Measurements from ENCODE around the gene KRTAP20-1.

The KRTAP20-1 gene, protein sequence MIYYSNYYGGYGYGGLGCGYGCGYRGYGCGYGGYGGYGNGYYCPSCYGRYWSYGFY

DNA sequence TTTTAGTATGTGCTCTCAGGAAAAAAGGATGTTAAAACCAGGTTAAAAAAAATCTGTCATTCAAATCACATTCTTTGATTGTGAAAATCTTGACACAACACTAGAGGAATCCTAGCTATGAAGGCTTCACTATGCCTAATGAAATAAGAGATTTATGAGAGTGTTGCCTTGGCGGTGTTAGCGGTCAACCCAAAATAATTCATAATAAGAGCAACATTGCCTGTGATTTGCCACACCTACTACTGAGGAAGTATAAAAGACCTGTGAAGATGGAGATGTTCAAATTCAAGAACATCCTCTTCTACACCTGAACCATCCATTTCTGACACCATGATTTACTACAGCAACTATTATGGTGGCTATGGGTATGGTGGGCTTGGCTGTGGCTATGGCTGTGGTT lies at the start of gene KRTAP20-1:
TSS of gene KRTAP20-1 (plus strand) at position 301 of the 400 bp plus-strand sequence. CDS start at position 331, 30 bp downstream.
- DNase-seq, result no peak

DNA sequence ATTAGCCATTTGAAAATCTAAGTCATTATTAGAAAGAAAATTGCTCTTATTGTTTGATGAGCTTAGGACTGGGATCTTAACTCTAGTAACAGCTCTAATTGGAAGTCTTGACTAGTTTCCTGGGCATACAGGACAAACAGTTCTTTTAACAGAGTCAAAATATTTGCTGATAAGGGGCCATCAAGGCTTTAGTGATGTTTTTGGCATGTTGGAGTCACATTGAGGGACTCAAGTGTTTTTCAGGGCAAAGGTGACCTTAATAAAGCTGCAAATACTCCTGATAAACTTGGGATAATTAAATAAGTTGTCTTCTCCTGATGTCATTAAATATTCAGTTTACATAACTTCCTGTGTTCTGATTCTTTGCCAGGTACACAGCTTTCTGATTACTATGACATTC lies 48.6 kb upstream of the KRTAP20-1 start:
- no peak for DNase-seq

DNA sequence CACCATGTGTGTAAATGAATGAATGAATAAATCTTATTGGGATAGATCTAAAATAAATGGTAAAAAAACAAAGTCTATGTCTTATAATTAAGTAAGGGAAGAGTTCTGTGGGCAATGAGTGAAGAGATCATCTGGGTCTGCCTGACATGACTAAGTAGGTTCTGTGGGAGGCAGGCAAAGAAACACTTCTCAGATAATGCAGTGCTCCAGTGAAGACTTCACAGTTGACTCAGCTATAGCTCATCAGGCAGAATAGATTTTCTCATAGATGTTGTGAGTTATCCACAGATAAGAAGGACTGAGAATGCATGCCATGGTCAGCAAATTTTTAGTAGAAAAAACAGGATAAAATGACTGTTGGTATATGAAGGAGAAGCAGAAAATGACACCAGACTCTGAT lies 38.5 kb upstream of the KRTAP20-1 start:
- DNase-seq, result no peak

DNA sequence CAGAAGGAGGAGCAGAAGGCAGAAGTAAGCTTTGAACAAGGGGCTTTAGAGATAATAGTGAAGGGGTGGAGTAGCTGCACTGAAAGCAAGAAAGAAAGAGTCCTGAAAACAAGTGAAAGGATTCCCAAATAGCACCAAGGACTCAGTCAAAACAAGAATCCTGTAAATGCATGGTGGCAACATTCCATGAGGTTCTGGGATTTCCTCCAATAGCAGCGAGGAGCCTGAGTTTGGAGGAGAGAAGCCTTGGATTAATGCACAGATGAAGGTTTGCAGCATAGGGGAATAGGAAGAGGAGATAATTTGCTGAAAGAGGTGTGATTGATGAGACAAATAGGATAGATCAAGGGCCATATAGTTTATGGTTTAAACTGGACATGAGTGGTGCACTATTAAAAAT lies 36.9 kb upstream of the KRTAP20-1 start:
- DNase-seq, result no peak

DNA sequence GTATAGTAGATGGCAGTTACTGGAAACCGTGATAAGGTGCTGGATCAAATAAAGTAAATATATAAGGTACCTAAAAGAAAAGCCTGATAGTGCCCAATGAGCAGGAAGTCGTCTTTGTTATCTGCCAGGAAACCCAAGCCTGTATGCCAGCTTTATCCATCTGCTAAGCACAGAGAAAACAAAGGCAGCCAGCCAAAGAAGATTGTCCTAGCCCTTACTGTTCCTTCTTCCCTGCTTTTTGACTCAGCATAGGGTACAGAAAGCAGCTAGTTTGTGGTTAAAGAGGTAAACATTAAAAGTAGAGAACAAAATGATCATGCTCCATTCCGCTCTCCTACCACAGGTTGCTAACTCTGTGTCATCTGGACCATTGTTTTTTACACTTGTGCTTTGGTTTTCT lies 36.1 kb upstream of the KRTAP20-1 start:
- DNase-seq, result no peak

DNA sequence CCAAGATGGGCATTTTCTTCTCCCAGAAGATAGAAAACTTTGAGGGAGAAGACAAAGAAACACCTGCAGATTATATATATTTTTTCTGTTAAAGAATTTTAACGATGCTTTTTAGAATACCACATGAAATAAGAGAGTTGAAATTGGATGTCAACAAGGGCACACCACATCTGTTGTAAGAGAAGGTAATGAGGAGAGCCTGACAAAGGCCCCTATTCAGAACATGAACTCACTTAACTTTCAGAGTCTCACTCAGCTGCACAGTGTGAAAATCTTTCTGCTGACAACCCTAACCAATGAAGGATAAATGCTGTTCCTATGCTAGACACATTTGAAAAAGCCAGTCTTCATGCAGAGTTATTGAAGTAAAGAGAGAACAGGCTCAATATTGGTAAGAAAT lies 33.4 kb upstream of the KRTAP20-1 start:
- DNase-seq, result no peak

DNA sequence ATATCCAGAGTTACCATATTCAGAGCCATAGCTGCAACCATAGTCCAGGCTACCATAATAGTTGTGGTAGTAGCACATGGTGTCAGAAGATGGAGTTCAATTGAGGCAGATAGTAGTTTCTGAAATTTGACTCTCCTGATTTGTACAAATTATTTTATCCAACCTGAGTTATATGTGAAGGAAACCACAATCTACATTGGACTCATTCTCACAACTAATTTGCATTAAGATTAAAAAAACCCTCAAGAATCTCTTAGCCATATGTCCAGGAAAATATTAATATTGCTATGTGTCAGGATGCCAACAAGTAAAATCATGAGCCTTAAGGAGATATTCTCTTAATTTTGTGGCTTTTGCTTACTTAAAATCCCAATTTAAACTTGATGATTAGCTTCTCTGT lies 25.9 kb upstream of the KRTAP20-1 start, which contains the start of gene KRTAP22-2:
TSS of gene KRTAP22-2 (minus strand) at position 101 of the 400 bp plus-strand sequence.
- no peak for DNase-seq

DNA sequence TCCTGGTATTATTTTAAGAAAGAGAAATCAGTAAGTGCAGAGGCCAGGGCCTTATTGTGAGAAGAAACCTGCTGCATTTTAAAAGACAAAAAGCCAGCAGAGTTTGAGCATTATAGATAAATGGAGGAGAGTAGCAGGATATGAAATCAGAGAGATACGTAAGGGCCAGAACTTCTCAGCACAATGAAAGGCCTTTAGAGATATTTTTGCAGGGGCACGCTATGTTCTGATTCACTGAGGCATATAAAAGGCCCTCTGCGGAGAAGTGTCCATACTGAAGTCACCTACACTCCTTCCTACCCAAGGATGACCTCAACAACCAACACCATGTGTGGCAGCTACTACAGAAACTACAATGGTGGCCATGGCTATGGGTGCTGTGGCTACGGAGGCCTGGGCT lies 24.1 kb upstream of the KRTAP20-1 start, which contains the start of gene KRTAP6-3:
TSS of gene KRTAP6-3 (plus strand) at position 301 of the 400 bp plus-strand sequence. CDS start at position 307, 6 bp downstream.
- no peak for DNase-seq

DNA sequence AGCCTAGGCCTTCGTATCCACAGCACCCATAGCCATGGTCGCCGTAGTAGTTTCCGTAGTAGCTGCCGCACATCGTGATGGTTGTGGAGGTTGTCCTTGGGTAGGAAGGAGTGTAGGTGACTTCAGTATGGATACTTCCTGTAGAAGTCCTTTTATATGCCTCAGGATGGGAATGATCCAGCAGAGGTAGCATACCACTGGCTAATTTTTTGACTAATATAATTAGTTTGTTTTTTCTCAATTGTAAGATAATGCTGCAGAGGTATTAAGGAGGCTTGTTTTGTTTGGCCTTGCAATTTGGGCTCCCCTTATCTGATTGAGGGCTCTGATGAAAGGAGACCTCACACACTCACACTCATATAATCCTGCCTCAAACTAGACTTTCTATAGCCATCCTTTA lies 17.4 kb upstream of the KRTAP20-1 start, which contains the start of gene KRTAP6-2:
TSS of gene KRTAP6-2 (minus strand) at position 101 of the 400 bp plus-strand sequence. CDS start at position 73, 28 bp downstream.
- DNase-seq, result no peak

DNA sequence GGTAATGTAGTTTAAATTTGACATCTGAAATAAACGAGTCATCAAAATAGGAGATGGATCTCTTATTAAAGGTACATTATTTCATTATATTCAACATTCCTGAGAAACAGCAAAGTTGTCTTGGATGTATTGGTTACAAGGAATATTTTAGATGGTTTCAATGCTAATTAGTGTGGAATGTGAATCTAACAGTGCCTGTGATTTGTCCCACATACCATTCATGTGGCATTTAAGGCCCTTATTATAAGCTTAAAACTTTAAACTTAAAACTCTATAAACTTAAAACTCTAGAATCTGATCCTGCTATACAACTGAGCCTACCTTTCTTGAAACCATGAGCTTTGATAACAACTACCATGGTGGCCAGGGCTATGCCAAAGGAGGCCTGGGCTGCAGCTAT lies 15.4 kb upstream of the KRTAP20-1 start, which contains the start of gene KRTAP22-1:
TSS of gene KRTAP22-1 (plus strand) at position 301 of the 400 bp plus-strand sequence.
- DNase-seq, result no peak

DNA sequence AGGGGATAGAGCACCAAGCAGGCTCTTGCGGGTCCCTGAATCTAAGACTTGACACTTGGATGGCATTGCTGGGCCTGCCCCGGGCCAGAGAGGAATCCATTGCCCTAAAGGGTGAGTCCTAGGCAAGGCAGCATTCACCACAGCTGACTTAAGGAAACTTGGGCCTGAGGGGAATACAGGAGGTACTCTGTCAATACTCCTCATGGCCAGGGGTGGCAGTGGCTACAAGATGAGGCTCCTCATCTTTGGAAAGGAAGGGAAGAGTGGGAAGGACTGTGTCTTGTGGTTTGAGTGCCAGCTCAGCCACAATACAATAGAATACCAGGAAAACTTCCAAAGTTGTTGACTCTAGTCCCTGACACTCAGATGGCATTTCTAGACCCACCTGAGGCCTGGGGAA lies 10.3 kb upstream of the KRTAP20-1 start:
- no peak for DNase-seq

DNA sequence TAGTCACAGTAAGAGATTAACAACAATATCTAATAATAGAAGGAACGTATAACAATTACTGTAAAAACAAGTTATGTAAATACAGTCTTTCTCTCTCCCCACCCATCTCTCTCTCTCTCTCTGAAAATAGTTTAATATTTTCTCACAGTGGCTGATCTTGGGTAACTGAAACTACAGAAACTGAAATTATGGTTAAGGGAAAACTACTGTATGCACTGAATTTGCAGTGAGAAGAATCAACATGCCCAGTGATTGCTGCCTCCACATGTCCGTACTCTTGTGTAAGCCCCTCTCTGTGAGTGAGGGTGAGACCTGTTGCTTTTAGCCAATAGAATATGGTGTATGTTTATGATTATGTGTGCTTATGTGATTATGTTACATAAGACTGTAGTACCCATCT lies 4.1 kb upstream of the KRTAP20-1 start:
- no peak for DNase-seq

DNA sequence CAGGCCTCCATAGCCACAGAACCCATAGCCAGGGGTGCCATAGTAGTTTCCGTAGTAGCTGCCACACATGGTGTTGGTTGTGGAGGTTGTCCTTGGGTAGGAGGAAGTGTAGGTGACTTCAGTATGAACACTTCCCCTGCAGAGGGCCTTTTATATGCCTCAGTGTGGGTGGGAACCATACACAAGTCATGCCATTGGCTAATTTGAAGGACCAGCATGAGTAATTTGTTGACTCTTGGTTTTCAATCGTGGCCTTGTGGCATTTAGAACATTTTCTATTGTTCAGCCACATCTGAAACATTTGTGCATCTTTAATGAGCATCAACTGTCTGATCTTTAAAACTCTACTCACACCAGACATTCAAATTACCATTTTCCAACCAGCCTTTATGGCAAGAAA lies 2.4 kb upstream of the KRTAP20-1 start, which contains the start of gene KRTAP6-1:
TSS of gene KRTAP6-1 (minus strand) at position 95 of the 400 bp plus-strand sequence. CDS start at position 69, 26 bp downstream.
- no peak for DNase-seq

DNA sequence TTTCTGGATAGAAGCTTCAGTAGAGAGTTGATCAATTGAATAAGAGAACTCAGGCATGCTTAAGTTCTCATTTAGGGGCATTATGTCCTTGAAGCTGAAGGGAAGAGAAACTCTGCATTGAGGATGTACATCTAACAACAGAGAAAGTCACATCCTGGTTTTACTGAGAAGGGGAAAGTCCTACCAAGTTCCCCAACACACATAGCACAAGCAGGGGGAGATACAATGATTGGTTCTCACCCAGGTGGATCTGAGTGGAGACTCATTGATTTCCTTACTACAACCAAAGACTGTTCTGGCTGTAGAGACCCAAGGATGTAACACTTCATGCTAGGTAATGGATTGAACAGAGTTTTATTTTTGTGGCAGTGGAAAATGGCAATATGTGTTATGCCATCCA lies 1.0 kb upstream of the KRTAP20-1 start:
- DNase-seq, result no peak

DNA sequence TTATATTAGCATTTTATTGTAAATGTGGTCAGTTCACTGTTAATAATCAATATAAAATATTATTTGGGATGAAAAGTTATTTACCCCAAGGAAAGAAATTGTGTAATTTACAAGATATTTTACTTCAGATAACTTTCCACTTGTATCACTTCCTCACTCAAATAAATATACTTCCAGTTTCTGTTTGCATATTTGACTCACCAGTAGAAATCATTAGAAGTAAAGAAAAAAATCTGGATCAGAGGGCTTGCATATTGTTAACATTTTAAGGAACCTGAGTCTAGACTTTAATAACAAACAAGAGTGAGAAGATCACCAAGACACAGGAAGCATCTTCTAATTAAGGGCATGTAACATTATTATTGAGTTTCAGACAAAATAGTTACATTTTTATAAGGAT lies 3.9 kb downstream of the KRTAP20-1 start:
- no peak for DNase-seq

DNA sequence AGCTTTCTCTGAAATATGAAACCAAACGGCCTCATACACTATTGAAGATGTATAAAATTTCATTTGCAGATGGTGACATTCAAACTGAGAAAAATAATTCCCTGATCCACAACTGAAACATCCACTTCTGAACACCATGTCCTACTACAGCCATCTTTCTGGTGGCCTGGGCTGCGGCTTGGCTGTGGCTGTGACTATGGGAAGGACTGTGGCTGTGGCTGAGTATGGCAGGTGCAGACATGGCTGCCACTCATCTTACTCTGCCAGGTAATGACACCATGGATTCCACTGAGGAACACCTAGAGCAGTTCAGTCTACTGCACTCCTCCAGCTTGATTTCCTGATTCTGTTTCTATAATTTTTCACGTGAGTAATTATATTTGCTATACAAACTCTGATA lies 4.3 kb downstream of the KRTAP20-1 start, which contains the start of gene KRTAP20-4:
TSS of gene KRTAP20-4 (plus strand) at position 106 of the 400 bp plus-strand sequence.
- DNase-seq, result no peak

DNA sequence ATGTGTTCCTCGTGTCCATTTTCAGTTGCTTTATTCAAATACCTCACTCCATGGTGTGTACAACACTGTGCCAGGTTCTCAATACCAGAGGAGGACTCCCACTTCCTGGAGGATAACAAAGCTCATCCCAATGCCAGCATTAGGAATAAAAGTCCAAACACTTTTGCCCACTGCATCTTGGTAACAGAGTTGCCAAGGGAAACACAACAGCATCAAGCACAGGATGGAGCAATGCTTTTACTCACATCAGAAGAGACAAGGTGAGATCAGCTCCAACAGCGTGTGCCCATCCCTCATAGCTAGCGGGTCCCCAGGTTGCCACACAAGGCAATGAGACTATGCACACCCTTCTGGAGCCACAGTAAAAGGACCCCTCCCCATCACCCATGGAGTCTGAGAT lies 7.1 kb downstream of the KRTAP20-1 start:
- DNase-seq, result no peak

DNA sequence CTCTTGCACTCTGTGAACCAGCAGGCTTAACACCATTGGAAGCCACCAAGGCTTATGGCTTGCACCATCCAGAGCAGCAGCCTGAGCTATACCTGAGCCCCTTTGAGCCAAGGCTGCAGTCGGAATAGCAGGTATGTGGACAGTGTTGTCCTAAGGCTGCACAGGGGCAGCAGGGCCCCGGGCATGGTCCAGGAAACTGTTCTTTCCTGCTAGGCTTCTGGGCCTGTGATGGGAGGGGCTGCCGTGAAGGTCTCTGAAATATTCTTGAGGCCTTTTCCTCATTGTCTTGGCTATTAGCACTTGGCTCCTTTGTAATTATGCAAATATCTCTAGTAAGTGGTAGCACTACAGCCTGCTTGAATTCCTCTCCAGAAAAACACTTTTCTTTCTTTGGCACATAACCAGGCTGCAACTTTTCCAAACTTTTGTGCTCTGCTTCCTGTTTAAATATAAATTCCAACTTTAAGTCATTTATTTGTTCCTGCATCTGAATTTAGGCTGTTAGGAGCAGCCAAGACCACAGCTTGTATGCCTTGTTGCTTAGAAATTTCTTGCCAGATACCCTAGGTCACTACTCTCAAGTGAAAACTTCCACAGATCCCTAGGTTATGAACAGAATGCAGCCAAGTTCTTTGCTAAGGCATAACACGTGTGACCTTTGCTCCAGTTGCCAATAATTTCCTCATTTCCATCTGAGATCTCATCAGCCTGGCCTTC lies 9.4 kb downstream of the KRTAP20-1 start:
- no peak for DNase-seq

DNA sequence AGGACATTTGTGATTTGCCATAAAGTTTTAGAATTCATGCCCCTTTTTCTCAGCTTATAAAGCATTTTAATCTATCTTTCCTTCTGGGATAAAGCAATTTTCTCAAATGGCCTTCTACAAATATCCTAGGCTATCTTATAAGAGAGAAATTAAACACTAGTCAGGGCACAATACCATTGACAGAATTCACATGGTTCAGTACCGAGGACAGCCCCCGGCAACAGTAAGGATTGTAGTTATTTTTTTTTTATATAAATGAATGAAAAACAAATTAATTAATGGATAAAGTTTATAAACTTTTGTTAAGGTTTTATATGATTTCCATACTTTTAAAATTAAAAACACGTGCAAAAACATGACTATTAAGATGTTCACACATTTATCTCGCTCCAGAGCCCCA lies 11.9 kb downstream of the KRTAP20-1 start:
- no peak for DNase-seq

DNA sequence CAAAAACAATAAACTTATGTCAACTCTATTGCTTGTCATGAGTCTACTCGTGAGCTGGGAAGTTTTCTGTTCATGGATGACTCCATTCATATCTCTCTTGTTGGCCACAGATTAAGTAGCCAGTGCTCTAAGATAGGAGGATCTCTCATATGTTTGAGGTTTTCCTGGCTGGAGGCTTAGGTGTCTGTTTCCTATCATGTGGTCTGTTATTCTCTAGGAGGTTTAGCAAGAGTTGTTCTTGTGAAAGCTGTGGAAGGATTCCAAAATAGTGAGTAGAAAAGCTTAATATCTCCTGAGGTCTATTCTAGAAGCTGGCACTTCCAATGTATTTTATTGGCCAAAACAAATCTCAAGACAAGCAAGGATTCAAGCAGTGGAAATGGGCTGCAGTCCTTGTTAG lies 13.0 kb downstream of the KRTAP20-1 start:
- DNase-seq, result no peak

DNA sequence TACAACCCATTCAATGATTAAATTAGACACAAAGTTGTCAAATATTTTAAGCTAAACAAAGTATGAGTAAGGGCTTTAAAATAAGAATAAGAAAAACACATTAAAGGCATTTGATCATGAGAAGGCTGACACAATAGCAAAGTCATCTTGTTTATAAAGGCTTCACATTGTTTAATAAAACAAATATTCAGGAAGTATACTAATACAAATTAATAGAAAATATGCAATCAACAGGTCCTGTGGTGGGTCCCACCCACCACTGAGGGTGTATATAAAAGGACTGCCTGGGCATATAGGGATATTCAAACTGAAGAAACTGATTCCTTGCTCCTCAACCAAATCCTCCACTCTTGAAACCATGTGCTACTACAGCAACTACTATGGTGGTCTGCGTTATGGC lies 18.7 kb downstream of the KRTAP20-1 start, which contains the start of gene KRTAP20-2:
TSS of gene KRTAP20-2 (plus strand) at position 301 of the 400 bp plus-strand sequence. CDS start at position 359, 58 bp downstream.
- no peak for DNase-seq

DNA sequence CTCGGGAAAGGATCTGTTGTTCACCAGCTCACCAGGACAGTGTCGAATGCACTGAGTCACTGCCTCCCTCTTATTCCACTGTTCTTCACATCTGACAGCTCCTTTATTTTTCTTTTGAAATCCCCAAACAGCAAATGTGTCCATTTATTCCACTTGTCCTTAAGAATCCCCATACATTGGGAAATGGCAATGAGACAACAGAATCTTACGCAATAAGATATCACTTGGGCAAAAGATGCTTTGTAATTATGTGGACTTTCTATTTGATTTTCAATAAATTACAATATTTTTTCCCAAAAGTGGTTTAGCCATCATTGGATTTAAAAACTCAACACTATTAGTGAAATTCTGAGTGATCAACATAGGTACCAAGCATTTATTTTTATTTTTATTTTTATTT lies 22.5 kb downstream of the KRTAP20-1 start:
- no peak for DNase-seq

DNA sequence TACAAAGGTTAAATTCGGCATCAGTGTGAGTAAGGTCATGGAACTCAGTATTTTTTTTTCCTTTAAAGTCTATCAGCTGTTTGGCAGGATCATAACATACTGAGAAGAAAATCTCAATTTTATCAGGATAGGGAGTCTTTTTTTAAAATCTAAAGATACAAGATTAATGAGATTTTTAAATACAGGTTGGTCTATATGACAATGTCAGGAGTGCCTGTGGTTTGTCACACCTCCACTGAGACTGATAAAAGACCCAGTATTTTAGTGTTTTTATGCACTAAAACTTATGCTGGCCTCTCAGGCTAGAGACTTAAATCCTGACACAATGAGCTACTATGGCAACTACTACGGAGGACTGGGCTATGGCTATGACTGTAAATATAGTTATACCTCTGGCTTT lies 26.3 kb downstream of the KRTAP20-1 start, which contains the start of gene KRTAP20-3:
TSS of gene KRTAP20-3 (plus strand) at position 301 of the 400 bp plus-strand sequence.
- DNase-seq, result no peak

DNA sequence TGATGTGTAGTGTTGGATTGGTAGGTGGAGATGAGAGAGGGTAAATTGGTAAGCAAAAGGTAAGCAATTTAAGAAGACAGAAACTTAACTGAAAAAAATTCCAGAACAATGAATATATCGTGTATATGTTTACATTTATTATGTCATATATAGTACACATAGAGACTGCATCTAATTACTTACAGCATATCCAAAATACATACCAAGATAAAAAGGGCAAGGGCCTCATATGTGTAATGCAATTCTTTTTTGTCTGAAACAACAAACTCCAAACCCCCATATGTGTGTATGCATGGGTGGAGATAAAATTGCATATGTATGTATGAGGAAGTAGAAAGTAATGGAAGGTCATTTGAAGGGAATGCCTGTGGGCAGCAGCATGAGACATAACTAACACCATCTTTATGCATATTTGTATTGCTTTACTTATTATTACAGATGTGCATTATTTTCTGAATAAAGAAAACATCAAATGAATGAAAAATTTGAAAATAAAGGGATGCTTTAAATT lies 30.7 kb downstream of the KRTAP20-1 start:
- DNase-seq, result no peak

All from SHP77 (cell line).